GM12874 (cell line): ENCODE measurements around the gene CRTC1.

ENCODE experiments used
- CTCF ChIP-seq: IDR thresholded peaks from 2 replicates; pipeline ENCODE4 v1.5.1; 2011; ENCODE audit warnings: low read depth, mild to moderate bottlenecking, control low read depth, low read length, moderate library complexity; ENCODE audit not compliant: insufficient read depth

CRTC1 gene

GRCh38 chr19:18718015-18718526 is 34.6 kb downstream of the CRTC1 start:
- no peak for TF ChIP-seq CTCF

- TF ChIP-seq CTCF, result no peak
Observed at GRCh38 chr19:18718846-18719458, 35.5 kb downstream of the CRTC1 start.

GRCh38 chr19:18719541-18719940 is 36.1 kb downstream of the CRTC1 start:
- no peak for TF ChIP-seq CTCF

- no peak for TF ChIP-seq CTCF
Observed at GRCh38 chr19:18723871-18724377, 40.4 kb downstream of the CRTC1 start.

GRCh38 chr19:18725841-18726770 is 42.6 kb downstream of the CRTC1 start:
- no peak for TF ChIP-seq CTCF

- no peak for TF ChIP-seq CTCF
Observed at GRCh38 chr19:18726846-18727245, 43.4 kb downstream of the CRTC1 start.

GRCh38 chr19:18729933-18730530 is 46.6 kb downstream of the CRTC1 start:
- TF ChIP-seq CTCF, result no peak
